Gastroesophageal sphincter (tissue), 3 donors: ENCODE results near the gene SNX9.
"Not testable (repeated sequence)": the region's sequence is repeated elsewhere in the genome, so short reads cannot be mapped to it uniquely, and the experiment has no call there.

Experiments used
- CTCF ChIP-seq, 4 experiments: fragments of 200-600 bp in 2 of 4; fragments of 450-650 bp in 2 of 4; sonication (generic) in 1 of 4; IDR thresholded peaks; one replicate each; pipeline ENCODE4 v1.5.1; 2017 to 2019; ENCODE audit warnings: antibody characterized with exemption in 4 of 4, mild to moderate bottlenecking in 2 of 4, moderate library complexity in 2 of 4
- POLR2A ChIP-seq, 2 donors: fragments of 450-650 bp; IDR thresholded peaks; one replicate each; pipeline ENCODE4 v1.6.1; 2017; ENCODE audit warnings: antibody characterized with exemption in 2 of 2, mild to moderate bottlenecking in 2 of 2, moderate library complexity in 1 of 2

GRCh38 chr6:157950899-157951298 is 127.9 kb downstream of the SNX9 start:
- TF ChIP-seq CTCF, POLR2A (IDR thresholded peaks at IDR 0.05): not testable (repeated sequence)
